Cardiac fibroblast (primary cell): ENCODE results near the gene MAML2.

Source experiments
- DNase-seq, 2 donors: peaks; one replicate each; pipeline versions ENCODE4 v3.0.0 to v3.0.0-alpha.2; 2010; ENCODE audit warnings: low read depth in 2 of 2
- H3K4me3 ChIP-seq, 2 donors: replicated peaks in 1 of 2; 1 replicate in 1 of 2; 2 replicates in 1 of 2; pipeline ENCODE4 v1.5.1; 2011; ENCODE audit warnings: low read depth in 2 of 2, low read length in 2 of 2, mild to moderate bottlenecking in 2 of 2, moderate library complexity in 1 of 2
- TF ChIP-seq, protein P1 (sequence below): IDR thresholded peaks from one replicate; pipeline ENCODE4 v1.5.1; 2011; ENCODE audit warnings: low read depth, mild to moderate bottlenecking, low read length, inconsistent platforms

Gene MAML2

DNA sequence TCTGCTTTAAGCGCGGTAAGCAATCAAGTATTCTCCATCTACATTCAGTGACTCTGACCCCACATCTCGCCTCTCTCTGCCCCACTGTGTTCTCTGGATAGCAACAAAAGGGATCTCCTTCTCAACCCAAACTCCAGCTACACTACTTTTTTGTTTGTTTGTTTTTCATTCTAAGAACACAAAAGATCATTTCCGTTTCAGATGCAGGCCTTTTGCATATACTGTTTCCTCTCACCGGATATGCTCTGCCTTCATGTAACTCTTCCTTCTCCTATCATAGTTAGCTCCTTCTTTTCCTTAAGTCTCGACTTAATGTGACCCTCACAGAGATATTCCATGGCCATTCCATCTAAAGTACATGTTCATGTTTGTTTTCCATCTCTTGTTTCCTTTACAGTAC, 239.3 kb downstream of the MAML2 start:
- TF ChIP-seq, protein P1, sequence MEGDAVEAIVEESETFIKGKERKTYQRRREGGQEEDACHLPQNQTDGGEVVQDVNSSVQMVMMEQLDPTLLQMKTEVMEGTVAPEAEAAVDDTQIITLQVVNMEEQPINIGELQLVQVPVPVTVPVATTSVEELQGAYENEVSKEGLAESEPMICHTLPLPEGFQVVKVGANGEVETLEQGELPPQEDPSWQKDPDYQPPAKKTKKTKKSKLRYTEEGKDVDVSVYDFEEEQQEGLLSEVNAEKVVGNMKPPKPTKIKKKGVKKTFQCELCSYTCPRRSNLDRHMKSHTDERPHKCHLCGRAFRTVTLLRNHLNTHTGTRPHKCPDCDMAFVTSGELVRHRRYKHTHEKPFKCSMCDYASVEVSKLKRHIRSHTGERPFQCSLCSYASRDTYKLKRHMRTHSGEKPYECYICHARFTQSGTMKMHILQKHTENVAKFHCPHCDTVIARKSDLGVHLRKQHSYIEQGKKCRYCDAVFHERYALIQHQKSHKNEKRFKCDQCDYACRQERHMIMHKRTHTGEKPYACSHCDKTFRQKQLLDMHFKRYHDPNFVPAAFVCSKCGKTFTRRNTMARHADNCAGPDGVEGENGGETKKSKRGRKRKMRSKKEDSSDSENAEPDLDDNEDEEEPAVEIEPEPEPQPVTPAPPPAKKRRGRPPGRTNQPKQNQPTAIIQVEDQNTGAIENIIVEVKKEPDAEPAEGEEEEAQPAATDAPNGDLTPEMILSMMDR, result no peak
- DNase-seq, result no peak
- H3K4me3 ChIP-seq, result no peak overlapping the region

DNA sequence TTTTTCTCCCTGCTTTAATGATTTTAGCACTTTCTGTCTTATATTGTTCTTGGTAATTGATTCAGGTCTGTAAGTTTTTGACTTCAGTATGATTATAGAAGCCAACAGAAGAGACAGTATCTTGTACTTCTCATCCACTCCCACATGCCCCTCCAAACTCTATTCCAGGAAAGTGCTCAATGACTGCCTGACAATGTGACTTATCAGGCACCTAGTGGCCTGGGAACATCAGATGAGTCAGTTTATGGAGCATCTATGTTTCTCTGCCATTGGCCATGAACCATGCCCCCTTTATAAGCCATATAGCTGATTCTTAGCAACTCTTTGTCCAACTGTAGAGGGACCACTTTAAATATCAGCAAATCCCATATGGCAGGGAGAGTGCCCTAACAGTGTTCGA, 239.9 kb downstream of the MAML2 start:
- H3K4me3 ChIP-seq, result no peak overlapping the region
- TF ChIP-seq, protein P1, result no peak
- DNase-seq, result peak in 1 of 2 donors; percentile 43

DNA sequence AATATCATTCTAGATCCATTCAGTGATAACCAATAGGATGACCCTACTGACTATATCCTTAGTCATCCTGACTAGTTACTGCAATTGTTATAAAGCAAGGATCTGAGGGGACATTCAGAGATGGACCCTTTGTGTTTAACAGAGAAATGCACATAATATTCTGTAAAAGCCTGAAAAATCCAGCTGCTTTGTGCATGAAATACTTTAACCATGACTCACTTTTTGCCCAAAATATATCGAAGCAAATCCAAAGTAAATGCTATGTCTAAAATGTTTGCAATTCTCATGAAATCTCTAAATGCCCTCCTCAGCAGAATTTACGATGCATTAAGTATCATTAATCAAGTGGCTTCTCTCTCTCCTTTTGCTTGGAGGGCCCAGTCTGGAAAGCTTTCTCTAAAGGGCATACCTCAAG, 240.3 kb downstream of the MAML2 start:
- DNase-seq, result peak; percentile 68 to 78
- no peak overlapping the region for H3K4me3 ChIP-seq
- TF ChIP-seq, protein P1, result no peak

DNA sequence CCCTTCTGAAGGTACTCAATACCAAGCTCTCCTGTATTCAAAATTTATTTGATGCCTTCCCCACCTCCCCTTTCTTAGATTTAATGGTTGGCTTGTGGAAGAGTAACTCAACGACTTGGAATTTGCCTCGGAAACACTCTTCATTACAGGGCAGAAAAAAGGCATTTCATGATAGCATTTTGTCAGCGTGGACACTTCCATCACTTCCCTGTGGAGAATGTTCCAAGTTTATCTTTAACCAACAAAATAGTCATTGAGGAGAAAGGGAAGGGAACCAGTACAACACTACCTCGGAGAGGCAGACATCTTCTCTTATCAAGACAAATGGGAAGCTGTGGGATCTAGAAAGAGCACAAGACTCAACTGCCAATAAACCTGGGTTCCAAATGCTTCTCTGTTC, 241.8 kb downstream of the MAML2 start:
- H3K4me3 ChIP-seq, result no peak overlapping the region
- DNase-seq, result peak in 1 of 2 donors; percentile 43
- TF ChIP-seq, protein P1, result no peak

DNA sequence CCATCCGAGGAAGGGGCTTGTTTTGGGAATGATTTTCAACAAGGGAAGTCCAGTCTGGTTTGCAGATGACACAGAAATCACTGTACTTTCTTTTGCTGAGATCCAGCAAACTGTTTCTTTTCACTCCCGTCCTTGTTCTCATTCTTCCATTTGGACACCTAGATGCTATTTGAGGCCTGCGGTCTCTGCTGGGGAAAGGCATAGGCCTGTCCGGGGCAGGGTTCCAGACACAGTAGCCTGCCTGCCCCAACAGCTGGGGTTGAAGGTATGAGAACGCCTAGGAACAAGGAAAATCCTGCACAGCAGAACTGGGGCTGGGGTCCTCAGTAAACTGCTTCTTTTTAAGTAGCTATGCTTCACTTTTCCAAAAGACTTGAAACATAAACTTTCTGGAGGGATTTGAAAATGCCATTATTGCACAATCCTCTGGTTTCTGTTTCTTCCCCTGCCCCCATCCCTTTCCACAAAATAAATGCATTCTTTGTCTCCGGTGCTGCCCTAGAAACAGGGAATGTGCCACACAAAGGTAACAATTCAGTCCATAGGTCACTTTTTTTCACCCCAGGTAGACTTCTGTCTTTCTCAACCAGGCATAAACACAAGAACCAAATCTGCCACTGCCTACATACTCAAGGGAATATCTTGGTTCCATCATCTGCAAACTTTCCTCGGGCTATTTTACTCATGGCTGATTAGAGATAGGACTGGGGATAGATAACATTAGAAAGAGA, 244.3 kb downstream of the MAML2 start:
- TF ChIP-seq, protein P1, result no peak
- no peak overlapping the region for H3K4me3 ChIP-seq
- peak; percentile 60 to 66 for DNase-seq

DNA sequence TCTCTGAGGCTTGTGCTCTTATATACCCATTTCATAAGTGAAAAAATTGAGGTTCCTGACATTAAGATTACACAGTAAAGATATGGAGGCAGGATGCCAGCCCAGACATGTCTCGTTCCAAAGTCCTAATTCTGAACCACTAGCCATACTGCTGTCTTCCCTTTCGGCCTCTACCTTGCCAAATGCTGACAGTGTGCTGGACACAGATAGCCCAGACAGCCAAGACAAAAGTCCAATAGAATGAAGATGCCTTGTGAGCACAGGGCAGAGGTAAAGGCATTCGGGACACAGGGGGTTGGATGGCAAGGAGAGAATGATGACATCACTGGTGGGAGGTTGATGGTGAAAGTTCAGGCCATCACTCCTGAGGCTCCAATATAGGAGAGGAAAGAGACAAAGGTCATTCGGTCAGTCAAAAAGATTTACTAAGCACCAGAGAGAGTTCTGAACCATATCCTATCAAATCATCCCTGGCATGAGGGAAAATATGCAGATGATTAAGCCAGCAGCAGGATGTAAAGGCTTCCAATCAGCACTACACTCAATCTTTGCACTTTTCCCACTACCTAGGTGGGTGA, 245.1 kb downstream of the MAML2 start:
- H3K4me3 ChIP-seq, result no peak overlapping the region
- peak in 1 of 2 donors; percentile 39 for DNase-seq
- TF ChIP-seq, protein P1, result no peak

DNA sequence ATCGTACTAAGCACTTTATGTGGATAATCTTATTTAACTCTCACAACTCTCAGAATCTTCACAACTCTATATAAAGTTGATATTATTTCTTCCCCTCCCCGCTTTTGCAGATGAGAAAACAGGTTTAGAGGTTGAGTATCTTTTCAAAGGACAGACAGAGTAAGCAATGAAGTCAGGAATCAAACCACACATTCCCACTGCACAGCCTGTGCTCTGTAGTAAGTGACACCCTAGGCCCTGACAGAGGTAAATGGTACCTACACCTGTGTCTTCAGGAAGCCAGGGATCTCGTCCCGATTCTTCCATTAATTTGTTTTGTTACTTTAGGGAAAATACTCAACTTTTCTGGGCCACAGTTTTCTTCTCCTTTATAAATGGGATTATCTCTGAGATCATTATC, 246.6 kb downstream of the MAML2 start:
- no peak for DNase-seq
- TF ChIP-seq, protein P1, result no peak
- no peak overlapping the region for H3K4me3 ChIP-seq
